Transverse colon (tissue), 4 donors: ENCODE data around the gene ST3GAL4. TPM values are rescaled to one million over a fixed set of nuclear protein-coding genes. Genes with fewer than 3 reads are reported as not detected.
A peak's percentile ranks its signal among the peaks of the same experiment; 100 is the strongest.
"Not testable (repeated sequence)": the region's sequence is repeated elsewhere in the genome, so short reads cannot be mapped to it uniquely, and the experiment has no call there.

Experiments
- DNase-seq: peaks from one replicate; pipeline ENCODE4 v3.0.0-alpha.2; 2019
- H3K27ac ChIP-seq, 4 donors: fragments of 200-600 bp; sonication (generic); 2 replicates each; pipeline ENCODE4 v1.5.1; 2016 to 2018; ENCODE audit warnings: inconsistent platforms in 4 of 4
- H3K27me3 ChIP-seq: fragments of 200-600 bp; sonication (generic); 2 replicates; pipeline ENCODE4 v1.5.1; 2017; ENCODE audit warnings: inconsistent platforms
- H3K36me3 ChIP-seq, 4 donors: fragments of 200-600 bp; sonication (generic); 2 replicates each; pipeline ENCODE4 v1.5.1; 2017 to 2019; ENCODE audit warnings: inconsistent platforms in 4 of 4
- H3K4me1 ChIP-seq, 4 donors: fragments of 200-600 bp; sonication (generic); 2 replicates each; pipeline ENCODE4 v1.5.1; 2017 to 2020; ENCODE audit warnings: inconsistent platforms in 4 of 4
- H3K4me3 ChIP-seq, 4 donors: fragments of 200-600 bp; sonication (generic); 1 replicate in 1 of 4; 2 replicates in 3 of 4; pipeline versions ENCODE4 v1.5.1 to v1.6.1; 2017 to 2019; ENCODE audit warnings: inconsistent platforms in 4 of 4
- H3K9me3 ChIP-seq, 2 donors: fragments of 200-600 bp; sonication (generic); 2 replicates each; pipeline ENCODE4 v1.5.1; 2017 to 2019; ENCODE audit warnings: inconsistent platforms in 2 of 2
- EP300 ChIP-seq: sonication (generic); formaldehyde crosslinking; IDR thresholded peaks from one replicate; pipeline ENCODE4 v1.6.1; 2017; ENCODE audit warnings: antibody characterized with exemption, low read depth
- POLR2A ChIP-seq: fragments of 450-650 bp; IDR thresholded peaks from one replicate; pipeline ENCODE4 v1.6.1; 2016; ENCODE audit warnings: antibody characterized with exemption, mild to moderate bottlenecking, moderate library complexity
- POLR2AphosphoS5 ChIP-seq, 3 donors: sonication (generic); formaldehyde crosslinking; IDR thresholded peaks; one replicate each; pipeline ENCODE4 v1.6.1; 2016; ENCODE audit warnings: antibody characterized with exemption in 3 of 3
- WGBS, 2 donors: methylation state at CpG; one replicate each; pipeline ENCODE4 v1.1.5; 2018; ENCODE audit warnings: low coverage in 1 of 2; 5-methylcytosine and 5-hydroxymethylcytosine counted together
- in situ Hi-C, 4 donors: fragments of 200-750 bp; cut with MboI; loops; one replicate each; pipeline versions ENCODE4 v1.15.0 to v1.15.1; 2017; ENCODE audit warnings: low sequenced_read_pairs in 3 of 4, low pct_ligation_motif_present in 1 of 4, low pct_unique_long_range_greater_than_20kb in 1 of 4
- intact Hi-C: fragments of 100-400 bp; cut with DNase I; formaldehyde crosslinking; loops from one replicate; pipeline ENCODE4 v1.15.1; 2023; ENCODE audit warnings: low total_unique reads
- total RNA-seq, 4 donors: library from RNA; depleted of rRNA; stranded (reverse); fragments of >200 nt; gene quantifications; one replicate each; pipeline ENCODE4 v1.1.0, GENCODE V29; 2016
- TF ChIP-seq, protein P1 (sequence below), 5 experiments: fragments of 200-600 bp in 3 of 5; fragments of 450-650 bp in 2 of 5; sonication (generic) in 3 of 5; IDR thresholded peaks; 1 replicate in 2 of 5; 2 replicates in 3 of 5; pipeline ENCODE4 v1.5.1; 2016 to 2017; ENCODE audit warnings: antibody characterized with exemption in 5 of 5, inconsistent platforms in 3 of 5, mild to moderate bottlenecking in 2 of 5, moderate library complexity in 1 of 5

Gene ST3GAL4
- total RNA-seq, 4 donors from 2014 or later: 26.1 to 206 (median 166) TPM

DNA sequence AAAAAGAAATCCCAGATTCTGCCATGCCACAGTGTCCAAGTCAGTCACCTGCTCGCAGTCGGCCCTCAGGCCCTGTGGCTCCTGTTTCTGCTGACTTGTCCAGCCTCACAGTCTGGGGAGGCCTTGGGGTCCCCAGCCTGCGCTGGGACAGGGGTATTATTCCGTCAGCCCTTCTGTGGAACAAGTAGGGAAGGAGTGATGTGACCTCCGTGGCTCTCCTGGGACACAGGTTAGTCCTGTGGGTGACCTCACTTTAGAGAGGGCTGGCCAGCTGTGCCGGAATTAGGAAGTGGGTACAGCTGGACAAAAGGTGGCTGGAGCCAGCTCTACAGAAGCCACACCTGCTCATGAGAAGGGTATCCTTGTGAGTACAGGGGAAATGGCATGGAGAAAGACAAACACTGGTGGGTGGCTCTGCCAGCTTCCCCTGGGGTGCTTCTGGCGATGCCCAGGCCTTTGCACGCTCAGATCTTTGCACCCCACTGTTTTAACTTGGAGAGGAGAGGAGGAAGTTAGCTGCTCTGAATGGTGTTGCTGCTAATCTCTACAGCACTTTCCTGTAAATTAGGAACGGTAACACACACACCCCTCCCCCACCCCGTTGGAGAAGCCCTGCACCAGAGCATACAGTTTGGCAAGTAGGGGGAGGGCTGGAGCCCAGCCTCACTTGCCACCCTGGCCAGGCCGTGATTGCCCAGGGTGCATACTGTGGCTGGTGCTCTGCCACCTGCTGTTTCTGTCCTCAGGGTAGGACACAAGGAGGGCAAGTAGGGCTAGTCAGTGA is 13.0 kb downstream of the ST3GAL4 start:
- H3K9me3 ChIP-seq, H3K4me3 ChIP-seq, in situ Hi-C loops, H3K27me3 ChIP-seq, intact Hi-C loops, H3K36me3 ChIP-seq, DNase-seq: not testable (repeated sequence)
- Histone ChIP-seq H3K27ac (peak overlapping the region in 2 of 4 donors; percentile 11 to 26), H3K4me1 (peaks cover 2 to 20% (median 14%) of the 10 kb centered on the region in 4 donors)
- WGBS, 2 donors: 60 to 66% methylated on average over 3 to 11 of the region's 11 CpGs

DNA sequence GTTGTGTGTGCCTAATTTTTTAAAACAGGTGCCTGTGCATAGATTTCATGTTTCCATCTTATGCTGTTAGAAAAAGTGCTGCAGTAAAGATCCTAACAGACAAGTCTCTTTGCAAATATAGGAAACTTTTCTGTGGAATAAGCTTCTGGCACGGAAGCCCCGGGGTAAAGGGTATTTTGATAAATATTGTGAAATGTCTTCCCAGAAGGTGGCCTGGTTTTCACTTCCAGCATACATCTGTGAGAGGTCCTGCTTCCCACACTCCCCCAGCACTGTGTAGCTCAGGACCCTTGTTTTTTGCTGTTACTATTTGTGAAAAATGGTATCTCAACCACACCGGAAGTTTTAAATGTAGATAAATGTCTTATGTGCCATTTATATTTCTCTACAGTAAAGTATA is 14.5 kb downstream of the ST3GAL4 start:
- in situ Hi-C loops: no loop called here

DNA sequence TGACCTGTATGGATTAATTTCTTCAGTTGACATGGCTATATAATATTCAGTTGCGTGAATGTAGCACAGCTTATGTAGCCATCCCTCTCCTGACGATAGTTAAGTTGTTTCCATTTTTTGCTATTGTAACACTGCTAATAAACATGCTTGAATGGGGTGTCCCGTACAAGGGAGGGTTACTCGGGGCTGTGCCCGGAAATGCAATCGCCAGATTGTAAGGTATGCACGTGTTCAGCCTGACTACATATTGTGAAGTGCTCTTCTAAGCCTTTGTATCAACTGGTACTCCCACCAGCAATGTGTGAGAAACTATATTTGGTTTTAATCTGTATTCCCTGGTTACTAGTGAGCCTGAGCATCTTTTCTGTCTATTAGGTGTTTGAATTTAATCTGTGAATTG is 16.1 kb downstream of the ST3GAL4 start:
- no peaks in the 10 kb centered on the region for H3K36me3 ChIP-seq
- no peak overlapping the region for H3K27ac ChIP-seq
- no peak for DNase-seq
- no peaks in the 10 kb centered on the region for H3K27me3 ChIP-seq
- in situ Hi-C loops (no loop called here), intact Hi-C loops (no loop called here)
- H3K4me1 ChIP-seq: peaks cover 0 to 9% (median 5%) of the 10 kb centered on the region in 4 donors
- H3K4me3 ChIP-seq: no peak overlapping the region
- no peaks in the 10 kb centered on the region for H3K9me3 ChIP-seq
- WGBS, 2 donors: 86 to 94% methylated on average over 7 of the region's 7 CpGs
- TF ChIP-seq, protein P1, sequence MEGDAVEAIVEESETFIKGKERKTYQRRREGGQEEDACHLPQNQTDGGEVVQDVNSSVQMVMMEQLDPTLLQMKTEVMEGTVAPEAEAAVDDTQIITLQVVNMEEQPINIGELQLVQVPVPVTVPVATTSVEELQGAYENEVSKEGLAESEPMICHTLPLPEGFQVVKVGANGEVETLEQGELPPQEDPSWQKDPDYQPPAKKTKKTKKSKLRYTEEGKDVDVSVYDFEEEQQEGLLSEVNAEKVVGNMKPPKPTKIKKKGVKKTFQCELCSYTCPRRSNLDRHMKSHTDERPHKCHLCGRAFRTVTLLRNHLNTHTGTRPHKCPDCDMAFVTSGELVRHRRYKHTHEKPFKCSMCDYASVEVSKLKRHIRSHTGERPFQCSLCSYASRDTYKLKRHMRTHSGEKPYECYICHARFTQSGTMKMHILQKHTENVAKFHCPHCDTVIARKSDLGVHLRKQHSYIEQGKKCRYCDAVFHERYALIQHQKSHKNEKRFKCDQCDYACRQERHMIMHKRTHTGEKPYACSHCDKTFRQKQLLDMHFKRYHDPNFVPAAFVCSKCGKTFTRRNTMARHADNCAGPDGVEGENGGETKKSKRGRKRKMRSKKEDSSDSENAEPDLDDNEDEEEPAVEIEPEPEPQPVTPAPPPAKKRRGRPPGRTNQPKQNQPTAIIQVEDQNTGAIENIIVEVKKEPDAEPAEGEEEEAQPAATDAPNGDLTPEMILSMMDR (IDR thresholded peaks at IDR 0.05): no peak
- no peak for TF ChIP-seq POLR2A
- TF ChIP-seq POLR2AphosphoS5 (IDR thresholded peaks at IDR 0.05): no peak
- TF ChIP-seq EP300: no peak

More for the DNA sequence above, 14.5 kb downstream of the ST3GAL4 start:
- no peak for DNase-seq
- Histone ChIP-seq H3K9me3 (no peaks in the 10 kb centered on the region), H3K4me1 (peaks cover 2 to 20% (median 14%) of the 10 kb centered on the region in 4 donors), H3K27me3 (no peaks in the 10 kb centered on the region), H3K36me3 (no peaks in the 10 kb centered on the region), H3K4me3 (no peak overlapping the region), H3K27ac (no peak overlapping the region)
- TF ChIP-seq EP300: no peak
- no peak for TF ChIP-seq POLR2AphosphoS5 (IDR thresholded peaks at IDR 0.05)
- TF ChIP-seq, protein P1 (IDR thresholded peaks at IDR 0.05): no peak
- no peak for TF ChIP-seq POLR2A
- intact Hi-C loops: no loop called here
- WGBS, 2 donors: 74 to 82% methylated on average over 3 of the region's 3 CpGs

DNA sequence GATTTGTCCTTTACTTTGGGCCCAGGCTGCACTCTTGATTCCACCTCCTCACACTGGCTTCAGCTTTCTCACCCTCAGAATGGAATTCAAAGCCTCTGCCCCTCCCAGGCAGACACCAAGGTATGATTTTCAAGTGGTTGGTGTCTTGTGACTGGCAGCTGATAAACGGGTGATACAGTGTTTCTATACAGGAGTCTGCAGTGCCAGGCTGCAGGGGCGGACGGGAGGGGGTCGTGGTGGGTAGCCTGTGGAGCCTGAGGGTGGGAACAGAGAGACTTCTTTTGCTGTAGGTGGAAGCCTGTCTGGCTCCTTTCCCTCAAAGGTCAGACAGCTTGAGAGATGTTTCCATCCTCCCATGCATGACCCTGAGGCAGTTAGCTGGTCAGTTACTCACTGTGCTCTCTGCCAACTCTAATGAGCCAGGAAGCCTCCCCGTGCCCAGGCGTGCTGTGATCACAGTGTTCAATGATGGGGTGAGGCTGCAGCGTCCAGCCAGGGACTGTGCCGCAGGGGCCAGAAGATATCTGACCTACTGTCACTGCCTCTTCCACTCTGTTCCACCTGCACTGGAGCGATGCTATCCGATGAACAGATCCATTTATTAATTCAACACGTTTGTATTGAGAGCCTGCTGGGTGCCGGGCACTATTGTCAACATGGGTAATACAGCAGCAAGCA is 18.0 kb downstream of the ST3GAL4 start:
- DNase-seq, intact Hi-C loops, H3K4me1 ChIP-seq, in situ Hi-C loops, H3K27ac ChIP-seq, H3K9me3 ChIP-seq, H3K36me3 ChIP-seq, H3K27me3 ChIP-seq, H3K4me3 ChIP-seq: not testable (repeated sequence)
- WGBS, 2 donors: 72 to 73% methylated on average over 4 to 8 of the region's 12 CpGs

DNA sequence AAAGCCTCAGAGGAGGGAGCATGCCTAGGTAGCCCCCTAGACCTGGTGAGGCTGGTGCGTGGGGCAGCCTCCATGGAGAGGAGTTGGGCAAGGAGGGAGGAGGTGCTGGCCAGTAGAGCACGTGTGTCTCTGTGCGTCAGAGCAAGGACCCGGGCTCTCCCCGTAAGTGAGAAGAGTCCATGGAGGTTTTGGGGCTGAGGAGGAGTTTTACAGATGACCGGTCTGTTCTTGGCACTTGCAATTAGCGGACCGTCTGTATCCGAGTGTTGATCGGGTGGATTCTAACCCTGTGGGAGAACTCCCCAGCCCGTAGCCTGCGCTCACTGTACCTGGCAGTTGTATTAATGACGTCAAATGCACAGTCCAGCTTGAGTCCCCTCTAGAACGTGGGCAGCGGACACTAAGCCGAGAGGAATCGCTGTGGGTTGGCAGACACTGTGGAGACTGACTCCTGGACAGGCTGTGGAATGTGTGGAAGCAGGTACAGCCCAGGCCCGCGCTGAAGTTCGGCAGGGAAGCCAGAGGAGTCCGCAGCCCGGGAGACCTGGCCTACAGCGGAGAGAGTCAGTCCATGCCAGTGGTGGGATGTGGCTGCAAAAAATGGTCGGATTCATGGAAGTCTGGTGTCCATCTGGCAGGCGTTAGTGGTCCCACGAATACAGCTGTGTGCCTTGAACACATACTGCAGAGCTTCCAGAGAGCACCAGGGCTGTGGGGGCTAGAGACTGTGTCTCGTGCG is 19.2 kb downstream of the ST3GAL4 start:
- H3K27ac ChIP-seq, H3K9me3 ChIP-seq, H3K27me3 ChIP-seq, intact Hi-C loops, H3K4me3 ChIP-seq, in situ Hi-C loops, H3K4me1 ChIP-seq, H3K36me3 ChIP-seq, DNase-seq: not testable (repeated sequence)
- WGBS, 2 donors: 92 to 96% methylated on average over 5 to 24 of the region's 28 CpGs
